CD4-positive, alpha-beta T cell treated with Interferon alpha-2 for 1 hour (primary cell): ENCODE measurements around the gene TERB2.
"Not testable (repeated sequence)": the region's sequence is repeated elsewhere in the genome, so short reads cannot be mapped to it uniquely, and the experiment has no call there.

Experiments
- DNase-seq, 2 donors: peaks; one replicate each; pipeline ENCODE4 v3.0.0-alpha.2; 2020 to 2022

The TERB2 gene, protein sequence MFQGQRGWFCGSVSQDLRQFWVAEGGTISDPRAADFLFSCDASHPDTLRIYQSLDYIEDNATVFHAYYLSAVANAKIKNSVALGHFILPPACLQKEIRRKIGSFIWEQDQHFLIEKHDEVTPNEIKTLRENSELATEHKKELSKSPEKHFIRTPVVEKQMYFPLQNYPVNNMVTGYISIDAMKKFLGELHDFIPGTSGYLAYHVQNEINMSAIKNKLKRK

GRCh38 chr15:44956388-44956787 lies at the start of gene TERB2:
Gene TERB2 (plus strand): TSS chr15:44956687. CDS start chr15:44956719, 32 bp downstream.
- no peak for DNase-seq

GRCh38 chr15:44909423-44909822 lies 47.1 kb upstream of the TERB2 start:
- no peak for DNase-seq

- DNase-seq: no peak
Measured at GRCh38 chr15:44910981-44911625, 45.4 kb upstream of the TERB2 start.

DNA sequence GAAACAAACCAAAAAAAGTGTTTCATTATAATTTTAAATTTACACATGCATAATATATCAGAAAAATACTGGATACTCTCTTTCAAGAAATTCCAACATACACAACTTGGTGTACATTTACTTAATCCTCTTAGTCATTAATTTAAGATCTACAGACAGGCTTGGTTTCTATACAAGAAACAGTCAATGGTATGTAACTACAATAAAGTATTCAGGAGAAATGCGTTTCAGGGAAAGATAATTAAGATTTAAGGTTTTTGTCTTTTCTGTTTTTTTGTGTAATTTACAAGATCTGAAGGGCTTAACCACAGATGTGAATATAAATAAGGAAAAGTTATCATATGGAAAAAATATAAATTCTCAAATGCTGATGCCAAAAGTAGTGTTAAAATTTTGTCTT lies 44.3 kb upstream of the TERB2 start:
- not testable (repeated sequence) for DNase-seq

DNA sequence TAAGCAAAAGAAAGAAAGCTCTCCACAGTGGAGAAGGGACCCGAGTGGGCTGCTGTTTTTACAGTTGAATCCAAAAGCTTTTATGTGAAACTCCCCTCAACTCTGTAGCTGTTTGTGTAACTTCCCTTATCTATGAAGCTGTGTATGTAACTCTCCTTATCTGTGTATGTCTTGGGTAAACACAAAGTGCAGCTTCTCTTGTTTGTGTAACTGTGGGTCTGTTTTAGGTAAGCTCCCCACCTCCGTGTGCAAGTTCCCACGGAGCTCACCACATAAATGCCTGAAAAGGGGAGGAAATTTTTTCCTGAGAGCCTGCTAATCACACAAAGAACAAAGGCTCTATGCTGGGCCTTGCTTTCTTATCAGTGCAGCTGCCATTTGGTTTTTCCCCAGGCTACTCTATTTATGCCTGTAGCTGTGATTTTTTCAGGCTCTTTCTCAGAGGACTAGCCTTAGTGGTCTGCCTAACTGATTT lies 43.5 kb upstream of the TERB2 start:
- not testable (repeated sequence) for DNase-seq

- DNase-seq: no peak
Measured at GRCh38 chr15:44918136-44918535, 38.4 kb upstream of the TERB2 start.

- DNase-seq: not testable (repeated sequence)
Measured at GRCh38 chr15:44928658-44929057, 27.8 kb upstream of the TERB2 start.

- DNase-seq: not testable (repeated sequence)
Measured at GRCh38 chr15:44930283-44930682, 26.2 kb upstream of the TERB2 start.

DNA sequence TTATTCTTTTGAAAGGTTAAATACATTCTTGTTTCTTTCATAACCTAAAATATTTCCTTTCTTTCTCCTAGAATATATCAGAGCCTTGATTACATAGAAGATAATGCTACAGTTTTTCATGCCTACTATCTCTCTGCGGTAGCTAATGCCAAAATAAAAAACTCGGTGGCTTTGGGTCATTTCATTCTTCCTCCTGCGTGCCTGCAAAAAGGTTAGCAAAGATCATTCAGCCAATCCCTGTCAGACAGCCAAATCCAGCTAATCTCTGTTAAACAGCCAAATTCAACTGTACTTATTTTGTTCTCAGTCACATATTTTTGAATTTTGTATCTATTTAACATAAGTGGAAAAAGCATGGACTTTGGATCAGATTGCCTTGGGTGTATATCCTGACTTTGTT lies 1.8 kb downstream of the TERB2 start:
- not testable (repeated sequence) for DNase-seq

DNA sequence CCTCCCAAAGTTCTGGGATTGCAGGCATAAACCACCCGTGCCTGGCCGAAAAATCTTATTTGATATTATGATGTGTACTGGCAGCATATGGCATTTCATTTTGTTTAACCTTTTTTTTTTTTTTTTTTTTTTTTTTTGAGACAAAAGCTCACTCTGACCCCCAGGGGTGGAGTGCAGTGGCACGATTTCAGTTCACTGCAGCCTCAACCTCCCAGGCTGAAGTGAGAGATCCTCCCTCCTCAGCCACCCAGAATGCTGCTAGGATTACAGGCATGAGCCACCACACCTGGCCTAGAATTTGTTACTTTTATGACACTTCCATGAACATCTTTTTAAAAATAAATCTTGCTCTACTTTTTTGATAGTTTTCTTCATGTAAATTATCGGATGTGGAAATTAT lies 12.0 kb downstream of the TERB2 start:
- no peak for DNase-seq

DNA sequence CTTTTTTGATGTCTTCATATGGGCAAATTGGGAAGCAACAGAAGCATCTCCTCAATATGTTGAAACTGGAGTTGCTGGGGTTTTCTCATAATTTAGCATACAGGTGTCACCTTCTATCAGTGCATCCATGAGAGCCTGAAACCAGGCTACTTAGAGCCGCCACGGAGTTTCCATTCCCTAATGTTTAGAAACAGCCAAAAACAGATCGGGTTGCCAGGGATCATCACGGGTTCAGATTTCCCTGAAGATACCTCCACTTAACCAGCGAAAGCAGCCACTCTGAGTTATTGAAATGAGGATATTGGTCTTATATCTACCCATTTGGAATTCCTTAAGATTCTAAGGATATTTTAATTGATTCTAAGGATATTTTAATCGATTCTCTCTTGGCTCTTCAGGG lies 14.5 kb downstream of the TERB2 start:
- no peak for DNase-seq

DNA sequence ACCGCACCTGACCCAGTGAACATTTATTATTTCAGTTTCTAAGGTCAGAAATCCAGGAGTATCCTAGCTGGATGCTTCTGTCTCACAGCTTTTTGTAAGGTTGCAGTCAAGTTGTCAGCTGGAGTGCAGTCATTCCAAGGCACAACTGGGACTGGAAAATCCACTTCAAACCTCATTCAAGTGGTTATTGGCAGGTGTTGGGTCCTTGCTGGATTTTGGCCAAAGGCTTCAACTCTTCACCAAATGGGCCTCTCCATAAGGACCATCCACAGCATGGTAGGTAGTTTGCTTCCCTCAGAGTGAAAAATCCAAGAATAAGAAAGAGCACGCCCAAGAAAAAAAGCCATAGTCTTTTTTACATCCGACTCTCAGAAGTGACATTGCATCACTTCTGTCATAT lies 19.7 kb downstream of the TERB2 start:
- DNase-seq: not testable (repeated sequence)

DNA sequence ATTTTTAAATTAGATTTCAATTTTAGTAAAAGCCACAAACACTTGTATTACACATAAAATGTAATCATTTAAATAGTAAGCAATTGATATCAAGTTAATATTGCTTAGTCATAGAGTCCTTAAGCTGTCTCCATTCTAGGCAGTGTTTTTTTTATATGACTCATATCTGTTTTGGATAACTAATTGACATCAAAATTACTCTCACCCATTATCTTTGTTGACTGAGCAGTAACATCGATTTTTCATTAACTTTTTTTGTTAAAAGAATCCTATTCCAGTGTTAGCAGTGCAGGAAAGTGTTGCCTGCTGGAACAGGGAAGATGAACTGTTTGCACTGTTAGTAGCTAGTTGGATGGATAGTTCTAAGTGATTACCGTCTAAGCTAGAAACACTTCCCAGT lies 21.3 kb downstream of the TERB2 start:
- not testable (repeated sequence) for DNase-seq

- not testable (repeated sequence) for DNase-seq
Measured at GRCh38 chr15:44979617-44980339, 23.3 kb downstream of the TERB2 start.

DNA sequence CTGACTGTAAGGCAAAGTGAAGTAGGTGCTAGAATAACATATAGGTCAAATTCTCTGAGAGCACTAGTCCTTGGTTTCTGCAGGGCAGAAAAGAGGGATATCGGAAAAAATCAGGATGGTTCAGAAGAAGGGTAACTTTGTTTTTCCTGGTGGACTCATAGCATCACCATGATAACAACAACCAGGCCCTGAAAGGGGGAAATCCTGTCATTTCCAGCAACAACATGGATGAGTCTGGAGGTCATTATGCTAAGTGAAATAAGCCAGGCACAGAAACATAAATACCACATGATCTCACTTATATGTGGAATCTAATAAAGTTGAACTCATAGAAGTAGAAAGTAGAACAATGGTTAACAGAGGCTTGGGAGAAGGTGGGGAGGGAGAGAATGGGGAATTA lies 27.7 kb downstream of the TERB2 start:
- not testable (repeated sequence) for DNase-seq

GRCh38 chr15:44986346-44987055 lies 30.0 kb downstream of the TERB2 start:
- not testable (repeated sequence) for DNase-seq

GRCh38 chr15:44987711-44988110 lies 31.2 kb downstream of the TERB2 start:
- not testable (repeated sequence) for DNase-seq

GRCh38 chr15:44988184-44988869 lies 31.8 kb downstream of the TERB2 start:
- DNase-seq: not testable (repeated sequence)

DNA sequence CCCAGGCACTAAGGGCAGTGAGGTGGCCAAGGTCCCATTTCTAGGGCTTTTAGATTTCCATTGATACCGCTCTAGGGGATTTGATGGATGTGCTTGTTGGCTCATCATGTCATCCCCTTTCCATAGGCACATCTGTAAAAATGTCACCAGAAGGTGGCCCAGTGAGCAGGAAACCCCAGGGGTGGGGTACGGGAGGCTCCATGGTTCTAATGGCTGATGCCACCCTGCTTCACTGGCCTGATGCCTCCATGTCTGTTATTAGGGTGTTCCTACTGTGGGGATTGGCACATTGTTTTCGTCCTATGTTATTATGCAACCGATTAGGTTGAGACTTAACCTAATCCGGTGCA lies 32.4 kb downstream of the TERB2 start:
- DNase-seq: not testable (repeated sequence)

GRCh38 chr15:44997632-44998031 lies 41.1 kb downstream of the TERB2 start:
- DNase-seq: not testable (repeated sequence)

DNA sequence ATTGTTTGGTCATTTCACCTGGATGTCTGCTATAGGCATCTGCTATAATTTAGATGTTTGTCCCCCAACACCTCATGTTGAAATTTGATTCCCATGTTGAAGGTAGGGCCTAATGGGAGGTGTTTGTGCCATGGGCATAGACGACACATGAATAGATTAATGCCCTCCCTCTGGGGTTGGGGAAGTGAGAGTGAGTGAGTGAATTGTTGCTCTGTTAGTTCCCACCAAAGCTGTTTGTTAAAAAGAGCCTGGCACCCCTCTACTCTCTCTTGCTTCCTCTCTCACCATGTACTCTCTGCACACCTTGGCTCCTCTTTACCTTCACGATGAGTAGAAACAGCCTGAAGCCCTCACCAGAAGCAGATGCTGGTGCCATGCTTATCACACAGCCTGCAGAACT lies 42.6 kb downstream of the TERB2 start:
- DNase-seq: no peak

DNA sequence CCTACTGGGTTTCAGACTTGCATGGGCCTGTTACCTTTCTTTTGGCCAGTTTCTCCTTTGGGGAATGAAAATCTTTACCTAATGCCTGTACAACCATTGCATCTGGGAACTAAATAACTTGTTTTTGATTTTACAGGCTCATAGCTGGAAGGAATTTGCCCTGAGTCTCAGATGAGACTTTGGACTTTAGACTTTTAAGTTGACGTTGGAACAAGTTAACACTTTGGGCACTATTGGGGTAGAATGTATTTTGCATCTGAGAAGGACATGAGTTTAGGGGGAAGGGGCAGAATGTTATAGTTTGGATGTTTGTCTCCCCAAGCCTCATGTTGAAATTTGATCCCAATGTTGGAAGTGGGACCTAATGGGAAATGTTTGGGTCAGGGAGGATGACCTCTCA lies 44.7 kb downstream of the TERB2 start:
- not testable (repeated sequence) for DNase-seq
